ENCODE data around the gene PLA2R1.
A peak's percentile ranks its signal among the peaks of the same experiment; 100 is the strongest.

GRCh38 chr2:159998961-159999360 is 63.5 kb downstream of the PLA2R1 start:
- TF ChIP-seq CTCF (conservative IDR thresholded peaks at IDR 0.05; ENCODE audit: low read depth, low read length) (peak; percentile 41), EZH2 (IDR thresholded peaks at IDR 0.05; ENCODE audit: borderline replicate concordance, low read depth, low read length, poor library complexity, severe bottlenecking) (no peak)
